MM.1S (cell line): Measurements from ENCODE around the gene EPHA6.
"Not testable (repeated sequence)": the region's sequence is repeated elsewhere in the genome, so short reads cannot be mapped to it uniquely, and the experiment has no call there.

Experiments used
- DNase-seq: peaks from one replicate; pipeline ENCODE4 v3.0.0-alpha.2; 2015
- H2AFZ ChIP-seq: fragments of 300-600 bp; sonication (generic); 2 replicates; pipeline ENCODE4 v1.6.0; 2016; ENCODE audit warnings: antibody characterized with exemption, low read length
- H3F3A ChIP-seq: fragments of 300-600 bp; sonication (generic); 2 replicates; pipeline ENCODE4 v1.6.1; 2016; ENCODE audit warnings: mild to moderate bottlenecking, antibody characterized with exemption, low read length, moderate library complexity, mixed read lengths; ENCODE audit not compliant: insufficient read depth
- H3K27ac ChIP-seq: fragments of 300-600 bp; sonication (generic); 2 replicates; pipeline ENCODE4 v1.5.1; 2016; ENCODE audit warnings: mild to moderate bottlenecking, low read length
- H3K27me3 ChIP-seq: fragments of 300-600 bp; sonication (generic); replicated peaks from 2 replicates; pipeline ENCODE4 v1.6.0; 2016; ENCODE audit warnings: low read length; ENCODE audit not compliant: insufficient read depth
- H3K36me3 ChIP-seq: fragments of 300-600 bp; sonication (generic); replicated peaks from 2 replicates; pipeline ENCODE4 v1.6.1; 2016; ENCODE audit warnings: mild to moderate bottlenecking, low read length, mixed read lengths; ENCODE audit not compliant: insufficient read depth
- H3K4me1 ChIP-seq: fragments of 300-600 bp; sonication (generic); 2 replicates; pipeline ENCODE4 v1.6.1; 2016; ENCODE audit warnings: low read length, mixed read lengths
- H3K4me2 ChIP-seq: fragments of 300-600 bp; sonication (generic); 2 replicates; pipeline ENCODE4 v1.6.0; 2016; ENCODE audit warnings: low read depth, low read length
- H3K4me3 ChIP-seq: fragments of 300-600 bp; sonication (generic); 2 replicates; pipeline ENCODE4 v1.5.1; 2016; ENCODE audit warnings: low read length, mixed read lengths
- H3K79me2 ChIP-seq: fragments of 300-600 bp; sonication (generic); 2 replicates; pipeline ENCODE4 v1.6.1; 2016; ENCODE audit warnings: mixed run types, low read length, mixed read lengths
- H3K9ac ChIP-seq: fragments of 300-600 bp; sonication (generic); 2 replicates; pipeline ENCODE4 v1.6.1; 2016; ENCODE audit warnings: low read length, mixed read lengths
- H3K9me2 ChIP-seq: fragments of 300-600 bp; sonication (generic); replicated peaks from 2 replicates; pipeline ENCODE4 v1.6.1; 2016; ENCODE audit warnings: mild to moderate bottlenecking, low read length, mixed read lengths; ENCODE audit not compliant: insufficient read depth
- H3K9me3 ChIP-seq: fragments of 300-600 bp; sonication (generic); replicated peaks from 2 replicates; pipeline ENCODE4 v1.6.1; 2016; ENCODE audit warnings: mild to moderate bottlenecking, low read length, mixed read lengths; ENCODE audit not compliant: insufficient read depth
- H4K20me1 ChIP-seq: fragments of 300-600 bp; sonication (generic); 2 replicates; pipeline ENCODE4 v1.6.1; 2016; ENCODE audit warnings: mild to moderate bottlenecking, low read length, moderate library complexity, mixed read lengths; ENCODE audit not compliant: insufficient read depth
- EZH2 ChIP-seq: fragments of 300-600 bp; sonication (generic); optimal IDR thresholded peaks from 2 replicates; pipeline ENCODE3; 2017; ENCODE audit warnings: low read depth, mild to moderate bottlenecking, antibody characterized with exemption, low read length, mixed read lengths
- EZH2phosphoT487 ChIP-seq: fragments of 300-600 bp; sonication (generic); IDR thresholded peaks from 2 replicates; pipeline ENCODE4 v1.6.1; 2018; ENCODE audit warnings: antibody characterized with exemption, low read length
- TF ChIP-seq, protein P1 (sequence below): fragments of 300-600 bp; sonication (generic); IDR thresholded peaks from 2 replicates; pipeline ENCODE4 v1.5.1; 2016; ENCODE audit warnings: antibody characterized with exemption, low read length, mixed read lengths

The EPHA6 gene

GRCh38 chr3:97265237-97266005 lies 451.0 kb downstream of the EPHA6 start:
- H3K79me2 ChIP-seq = no peaks in the 10 kb centered on the region
- H3K9me3 ChIP-seq = no peaks in the 10 kb centered on the region
- H3K27me3 ChIP-seq = no peaks in the 10 kb centered on the region
- no peak for DNase-seq
- H3K36me3 ChIP-seq = no peaks in the 10 kb centered on the region
- no peak overlapping the region for H3K4me2 ChIP-seq
- H4K20me1 ChIP-seq = no peaks in the 10 kb centered on the region
- H2AFZ ChIP-seq = no peak overlapping the region
- no peak overlapping the region for H3K27ac ChIP-seq
- H3K4me3 ChIP-seq = no peak overlapping the region
- H3K9me2 ChIP-seq = no peaks in the 10 kb centered on the region
- H3K9ac ChIP-seq = no peak overlapping the region
- no peak for TF ChIP-seq EZH2phosphoT487
- TF ChIP-seq EZH2 = no peak
- TF ChIP-seq, protein P1, sequence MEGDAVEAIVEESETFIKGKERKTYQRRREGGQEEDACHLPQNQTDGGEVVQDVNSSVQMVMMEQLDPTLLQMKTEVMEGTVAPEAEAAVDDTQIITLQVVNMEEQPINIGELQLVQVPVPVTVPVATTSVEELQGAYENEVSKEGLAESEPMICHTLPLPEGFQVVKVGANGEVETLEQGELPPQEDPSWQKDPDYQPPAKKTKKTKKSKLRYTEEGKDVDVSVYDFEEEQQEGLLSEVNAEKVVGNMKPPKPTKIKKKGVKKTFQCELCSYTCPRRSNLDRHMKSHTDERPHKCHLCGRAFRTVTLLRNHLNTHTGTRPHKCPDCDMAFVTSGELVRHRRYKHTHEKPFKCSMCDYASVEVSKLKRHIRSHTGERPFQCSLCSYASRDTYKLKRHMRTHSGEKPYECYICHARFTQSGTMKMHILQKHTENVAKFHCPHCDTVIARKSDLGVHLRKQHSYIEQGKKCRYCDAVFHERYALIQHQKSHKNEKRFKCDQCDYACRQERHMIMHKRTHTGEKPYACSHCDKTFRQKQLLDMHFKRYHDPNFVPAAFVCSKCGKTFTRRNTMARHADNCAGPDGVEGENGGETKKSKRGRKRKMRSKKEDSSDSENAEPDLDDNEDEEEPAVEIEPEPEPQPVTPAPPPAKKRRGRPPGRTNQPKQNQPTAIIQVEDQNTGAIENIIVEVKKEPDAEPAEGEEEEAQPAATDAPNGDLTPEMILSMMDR = no peak
- no peaks in the 10 kb centered on the region for H3K4me1 ChIP-seq
- H3F3A ChIP-seq = no peaks in the 10 kb centered on the region

DNA sequence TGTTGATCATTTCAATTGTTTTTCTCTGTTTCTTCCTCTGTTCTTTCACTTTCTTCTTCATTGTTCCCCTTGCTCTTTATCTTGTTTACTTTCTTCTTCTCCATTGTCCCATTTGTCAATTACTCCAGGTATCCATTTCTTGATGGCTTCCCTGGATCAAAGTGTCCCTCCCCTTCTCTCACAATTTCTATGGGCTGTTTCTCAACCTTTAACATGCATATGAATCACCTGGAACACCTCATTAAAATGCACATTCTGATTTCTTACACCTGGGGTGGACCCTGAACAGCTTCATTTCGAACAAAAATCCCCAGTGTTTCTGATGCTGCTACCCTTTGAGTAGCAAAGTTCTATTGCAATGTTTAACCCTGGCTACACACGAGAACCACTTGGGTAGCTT lies 454.8 kb downstream of the EPHA6 start:
- TF ChIP-seq EZH2 (no peak), EZH2phosphoT487 (no peak)
- TF ChIP-seq, protein P1 = no peak
- DNase-seq = no peak
- Histone ChIP-seq H3K9me3 (no peaks in the 10 kb centered on the region), H3F3A (no peaks in the 10 kb centered on the region), H3K79me2 (no peaks in the 10 kb centered on the region), H3K4me1 (no peaks in the 10 kb centered on the region), H3K27ac (no peak overlapping the region), H3K9ac (no peak overlapping the region), H4K20me1 (no peaks in the 10 kb centered on the region), H3K36me3 (no peaks in the 10 kb centered on the region), H3K9me2 (no peaks in the 10 kb centered on the region), H3K4me3 (no peak overlapping the region), H3K4me2 (no peak overlapping the region), H2AFZ (no peak overlapping the region), H3K27me3 (no peaks in the 10 kb centered on the region)

- not testable (repeated sequence) for H3K9me2 ChIP-seq, H3K79me2 ChIP-seq, H3K27me3 ChIP-seq, H3K4me1 ChIP-seq, H3K9ac ChIP-seq, H3K4me3 ChIP-seq, H3K9me3 ChIP-seq, H3K36me3 ChIP-seq, DNase-seq, H2AFZ ChIP-seq, H3K4me2 ChIP-seq, H3K27ac ChIP-seq, H4K20me1 ChIP-seq, H3F3A ChIP-seq
Observed at GRCh38 chr3:97276879-97277550, 462.6 kb downstream of the EPHA6 start.

- H3K4me2 ChIP-seq = no peak overlapping the region
- TF ChIP-seq EZH2 (no peak), EZH2phosphoT487 (no peak)
- TF ChIP-seq, protein P1 = no peak
- H3F3A ChIP-seq = no peaks in the 10 kb centered on the region
- H3K79me2 ChIP-seq = no peaks in the 10 kb centered on the region
- H3K9me2 ChIP-seq = no peaks in the 10 kb centered on the region
- H2AFZ ChIP-seq = no peak overlapping the region
- no peak overlapping the region for H3K9ac ChIP-seq
- no peaks in the 10 kb centered on the region for H3K4me1 ChIP-seq
- DNase-seq = no peak
- no peaks in the 10 kb centered on the region for H4K20me1 ChIP-seq
- no peaks in the 10 kb centered on the region for H3K9me3 ChIP-seq
- no peak overlapping the region for H3K4me3 ChIP-seq
- no peaks in the 10 kb centered on the region for H3K36me3 ChIP-seq
- no peaks in the 10 kb centered on the region for H3K27me3 ChIP-seq
- no peak overlapping the region for H3K27ac ChIP-seq
Observed at GRCh38 chr3:97277708-97278107, 463.3 kb downstream of the EPHA6 start.
